Parathyroid adenoma (tissue), 2 donors: Measurements from ENCODE around the gene GGT6.

Experiments used
- H2AFZ ChIP-seq: fragments of 300-600 bp; sonication (generic); one replicate; pipeline ENCODE4 v1.7.0; 2017; ENCODE audit warnings: antibody characterized with exemption, mild to moderate bottlenecking
- H3K27ac ChIP-seq: fragments of 300-600 bp; sonication (generic); one replicate; pipeline ENCODE4 v1.7.0; 2017
- H3K27me3 ChIP-seq: fragments of 300-600 bp; sonication (generic); one replicate; pipeline ENCODE4 v1.7.0; 2017; ENCODE audit warnings: low read length; ENCODE audit not compliant: control insufficient read depth, insufficient read depth
- H3K36me3 ChIP-seq: fragments of 300-600 bp; sonication (generic); one replicate; pipeline ENCODE4 v1.7.0; 2017; ENCODE audit warnings: low read length; ENCODE audit not compliant: control insufficient read depth, insufficient read depth
- H3K4me1 ChIP-seq: fragments of 300-600 bp; sonication (generic); one replicate; pipeline ENCODE4 v1.7.0; 2017; ENCODE audit warnings: control low read depth
- H3K4me2 ChIP-seq: fragments of 300-600 bp; sonication (generic); one replicate; pipeline ENCODE4 v1.7.0; 2017; ENCODE audit warnings: low read length
- H3K4me3 ChIP-seq: fragments of 300-600 bp; sonication (generic); one replicate; pipeline ENCODE4 v1.7.0; 2017; ENCODE audit warnings: low read depth, low read length
- H3K79me2 ChIP-seq: fragments of 300-600 bp; sonication (generic); one replicate; pipeline ENCODE4 v1.7.0; 2017; ENCODE audit warnings: control low read depth
- H3K9ac ChIP-seq: fragments of 300-600 bp; sonication (generic); one replicate; pipeline ENCODE4 v1.7.0; 2017; ENCODE audit warnings: mild to moderate bottlenecking
- H3K9me3 ChIP-seq: fragments of 300-600 bp; sonication (generic); one replicate; pipeline ENCODE4 v1.7.0; 2017; ENCODE audit warnings: low read length; ENCODE audit not compliant: control insufficient read depth
- TF ChIP-seq, protein P1 (sequence below): fragments of 300-600 bp; sonication (generic); IDR thresholded peaks from one replicate; pipeline ENCODE4 v1.7.0; 2017; ENCODE audit warnings: antibody characterized with exemption, mild to moderate bottlenecking
- donor health status: primary hyperparathyroidism.

GGT6 gene

DNA sequence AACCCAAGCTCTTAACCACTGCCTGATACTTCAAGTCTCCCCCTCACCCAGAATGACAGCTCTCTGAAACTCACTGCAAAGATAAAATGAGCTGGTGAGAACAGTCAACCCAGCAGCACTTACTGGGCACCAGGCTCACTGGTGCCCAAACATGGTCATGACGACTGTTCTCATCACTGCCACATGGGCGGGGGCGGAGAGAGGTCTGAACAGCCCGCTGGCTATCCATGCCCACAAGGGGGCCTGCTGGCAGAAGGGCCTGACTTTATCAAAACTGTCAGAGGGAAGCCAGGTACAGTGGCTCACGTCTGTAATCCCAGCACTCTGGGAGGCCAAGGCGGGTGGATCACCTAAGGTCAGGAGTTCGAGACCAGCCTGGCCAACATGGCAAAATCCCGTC lies 9.2 kb downstream of the GGT6 start:
- no peak overlapping the region for H3K4me2 ChIP-seq
- H3K36me3 ChIP-seq = no peaks in the 10 kb centered on the region
- TF ChIP-seq, protein P1, sequence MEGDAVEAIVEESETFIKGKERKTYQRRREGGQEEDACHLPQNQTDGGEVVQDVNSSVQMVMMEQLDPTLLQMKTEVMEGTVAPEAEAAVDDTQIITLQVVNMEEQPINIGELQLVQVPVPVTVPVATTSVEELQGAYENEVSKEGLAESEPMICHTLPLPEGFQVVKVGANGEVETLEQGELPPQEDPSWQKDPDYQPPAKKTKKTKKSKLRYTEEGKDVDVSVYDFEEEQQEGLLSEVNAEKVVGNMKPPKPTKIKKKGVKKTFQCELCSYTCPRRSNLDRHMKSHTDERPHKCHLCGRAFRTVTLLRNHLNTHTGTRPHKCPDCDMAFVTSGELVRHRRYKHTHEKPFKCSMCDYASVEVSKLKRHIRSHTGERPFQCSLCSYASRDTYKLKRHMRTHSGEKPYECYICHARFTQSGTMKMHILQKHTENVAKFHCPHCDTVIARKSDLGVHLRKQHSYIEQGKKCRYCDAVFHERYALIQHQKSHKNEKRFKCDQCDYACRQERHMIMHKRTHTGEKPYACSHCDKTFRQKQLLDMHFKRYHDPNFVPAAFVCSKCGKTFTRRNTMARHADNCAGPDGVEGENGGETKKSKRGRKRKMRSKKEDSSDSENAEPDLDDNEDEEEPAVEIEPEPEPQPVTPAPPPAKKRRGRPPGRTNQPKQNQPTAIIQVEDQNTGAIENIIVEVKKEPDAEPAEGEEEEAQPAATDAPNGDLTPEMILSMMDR = no peak
- no peak overlapping the region for H3K27ac ChIP-seq
- H3K4me1 ChIP-seq = peaks cover 7% of the 10 kb centered on the region
- no peak overlapping the region for H2AFZ ChIP-seq
- no peaks in the 10 kb centered on the region for H3K9me3 ChIP-seq
- H3K4me3 ChIP-seq = no peak overlapping the region
- H3K79me2 ChIP-seq = no peaks in the 10 kb centered on the region
- H3K9ac ChIP-seq = no peak overlapping the region
- no peaks in the 10 kb centered on the region for H3K27me3 ChIP-seq

DNA sequence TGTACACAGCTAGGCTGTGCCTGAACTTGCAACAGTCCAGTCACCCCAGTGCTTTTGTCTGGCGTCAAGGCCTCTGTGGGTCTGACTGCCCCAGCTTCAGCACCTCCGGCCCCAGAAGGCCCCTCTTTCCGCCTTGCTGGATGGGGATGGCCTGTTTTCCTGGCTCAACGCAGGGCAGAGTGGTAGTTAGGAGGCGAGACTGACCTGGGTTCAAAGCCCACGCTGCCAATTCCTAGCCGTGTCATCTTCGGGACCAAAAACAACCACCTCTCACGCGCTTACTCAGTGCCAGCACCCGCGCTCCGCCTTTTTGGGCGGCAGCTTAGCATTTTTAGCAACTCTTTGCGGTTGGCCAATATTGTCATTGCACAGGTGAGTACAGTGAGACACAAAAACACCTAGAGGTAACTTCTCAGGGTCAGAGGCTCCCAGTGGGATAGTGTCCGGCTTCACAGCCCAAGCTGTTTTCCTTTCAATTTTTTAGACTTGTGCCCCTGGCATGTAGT lies 9.8 kb downstream of the GGT6 start:
- H3K4me3 ChIP-seq = no peak overlapping the region
- TF ChIP-seq, protein P1 = no peak
- H3K79me2 ChIP-seq = no peaks in the 10 kb centered on the region
- H3K4me1 ChIP-seq = peaks cover 2% of the 10 kb centered on the region
- H3K4me2 ChIP-seq = no peak overlapping the region
- no peaks in the 10 kb centered on the region for H3K9me3 ChIP-seq
- H2AFZ ChIP-seq = no peak overlapping the region
- H3K27me3 ChIP-seq = no peaks in the 10 kb centered on the region
- H3K9ac ChIP-seq = no peak overlapping the region
- H3K27ac ChIP-seq = no peak overlapping the region
- H3K36me3 ChIP-seq = no peaks in the 10 kb centered on the region

DNA sequence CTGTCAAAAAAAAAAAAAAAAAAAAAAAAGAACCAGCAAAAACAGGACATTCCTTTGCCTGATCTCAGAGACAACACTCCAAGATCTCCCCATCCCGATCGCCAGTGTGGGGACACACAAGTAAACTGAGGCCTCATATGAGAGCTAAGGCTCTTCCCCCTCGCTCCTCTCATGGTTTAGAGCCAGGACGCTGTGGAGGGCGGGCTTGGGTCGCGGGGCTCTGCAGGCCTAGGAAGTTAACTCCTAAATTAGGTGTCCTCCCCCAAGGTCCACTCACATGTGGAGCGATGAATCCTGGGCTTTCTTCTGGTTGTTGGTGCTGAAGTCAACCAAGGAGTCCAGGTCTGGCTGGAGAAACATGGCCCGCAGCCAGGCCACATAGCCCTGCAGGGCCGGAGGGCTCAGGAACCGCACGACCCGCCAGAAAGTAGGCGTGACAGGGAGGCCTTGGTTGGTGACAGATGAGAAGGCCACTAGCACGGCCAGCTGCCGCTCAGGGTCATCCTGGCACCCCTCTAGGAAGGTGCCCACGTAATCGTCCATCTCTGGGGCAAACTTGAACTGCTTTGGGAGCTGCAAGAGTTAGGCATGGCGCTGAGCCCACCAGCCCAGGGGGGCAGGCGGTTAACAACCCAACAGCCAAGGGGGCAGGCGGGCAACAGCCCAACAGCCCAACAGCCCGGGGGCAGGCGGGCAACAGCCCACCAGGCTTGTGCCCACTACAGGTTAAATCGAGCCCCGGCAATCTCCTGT lies 10.4 kb downstream of the GGT6 start:
- Histone ChIP-seq H3K9ac (no peak overlapping the region), H3K4me2 (no peak overlapping the region), H3K27me3 (no peaks in the 10 kb centered on the region), H3K27ac (no peak overlapping the region), H3K36me3 (no peaks in the 10 kb centered on the region), H3K4me3 (no peak overlapping the region), H2AFZ (no peak overlapping the region), H3K9me3 (no peaks in the 10 kb centered on the region), H3K79me2 (no peaks in the 10 kb centered on the region), H3K4me1 (no peaks in the 10 kb centered on the region)
- TF ChIP-seq, protein P1 = no peak

DNA sequence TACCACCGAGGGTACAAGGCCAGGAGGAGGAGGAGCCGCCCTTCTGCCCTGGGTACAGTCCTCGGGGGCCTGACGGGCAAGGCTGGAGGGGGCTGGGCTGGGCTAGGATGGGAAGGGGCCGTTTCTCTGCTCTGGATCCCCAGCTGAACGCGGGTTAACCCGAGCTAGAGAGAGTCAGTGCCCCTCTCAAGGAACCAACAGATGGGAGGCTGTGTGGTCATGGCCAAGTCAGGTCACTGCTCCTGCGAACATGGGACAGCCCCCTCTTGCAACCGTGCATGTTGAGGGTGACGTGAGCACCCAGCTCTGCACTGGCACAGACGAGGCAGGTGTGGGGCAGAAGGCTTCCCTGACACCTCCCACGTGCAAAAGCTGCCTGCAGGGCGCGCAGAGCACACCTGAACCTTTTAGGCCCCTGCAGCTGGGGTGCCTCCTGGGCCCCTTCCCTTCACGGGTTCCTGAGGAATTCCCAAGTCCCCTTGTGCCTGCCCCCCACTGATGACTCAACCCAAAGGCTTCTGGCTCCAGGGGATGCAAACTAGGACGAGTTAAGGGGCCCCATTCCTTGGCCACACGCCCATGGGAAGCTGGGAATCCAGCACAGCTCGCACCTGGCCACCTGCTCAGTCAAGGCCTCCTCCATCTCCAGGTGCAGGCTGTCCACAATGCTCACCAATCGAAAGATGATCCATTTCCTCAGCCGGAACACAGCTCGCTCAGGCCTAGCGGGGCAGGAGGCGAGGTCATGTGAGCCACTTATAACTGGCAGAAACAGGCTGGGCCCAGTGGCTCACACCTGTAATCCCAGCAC lies 11.5 kb downstream of the GGT6 start:
- Histone ChIP-seq H3K36me3 (no peaks in the 10 kb centered on the region), H3K27ac (no peak overlapping the region), H3K4me1 (no peaks in the 10 kb centered on the region), H3K9me3 (no peaks in the 10 kb centered on the region), H3K4me3 (no peak overlapping the region), H3K4me2 (no peak overlapping the region), H3K9ac (no peak overlapping the region), H3K79me2 (no peaks in the 10 kb centered on the region), H3K27me3 (no peaks in the 10 kb centered on the region), H2AFZ (no peak overlapping the region)
- TF ChIP-seq, protein P1 = no peak
